Keratinocyte (primary cell): Measurements from ENCODE around the gene ATP13A3. TPM values are rescaled to one million over a fixed set of nuclear protein-coding genes. Genes with fewer than 3 reads are reported as not detected.

ENCODE experiments used
- DNase-seq: peaks from one replicate; pipeline ENCODE4 v3.0.0-alpha.2; 2011; ENCODE audit warnings: low read depth, missing footprints, low spot score
- FAIRE-seq: peaks from 2 replicates; lab custom pipeline; 2011; peaks lifted over from hg19 to GRCh38; lab: Jason Lieb, UNC
- H2AFZ ChIP-seq: 2 replicates; pipeline ENCODE4 v1.6.0; 2012; ENCODE audit warnings: low read length, control low read depth, inconsistent platforms; ENCODE audit not compliant: control insufficient read depth
- H3K27ac ChIP-seq: 2 replicates; pipeline ENCODE4 v1.5.1; 2011; ENCODE audit warnings: low read length; ENCODE audit not compliant: control insufficient read depth, insufficient read depth
- H3K27me3 ChIP-seq: 3 replicates; pipeline ENCODE4 v1.6.0; 2011; ENCODE audit warnings: low read length; ENCODE audit not compliant: control insufficient read depth, insufficient read depth; ENCODE audit errors: extremely low read depth
- H3K36me3 ChIP-seq, 2 experiments: 2 replicates in 1 of 2; 3 replicates in 1 of 2; pipeline ENCODE4 v1.5.1; 2011; ENCODE audit warnings: low read length in 2 of 2, mild to moderate bottlenecking in 1 of 2; ENCODE audit not compliant: control insufficient read depth in 2 of 2, insufficient read depth in 2 of 2; ENCODE audit errors: extremely low read depth in 1 of 2
- H3K4me1 ChIP-seq: 3 replicates; pipeline ENCODE4 v1.5.1; 2011; ENCODE audit warnings: low read length; ENCODE audit not compliant: control insufficient read depth, insufficient read depth; ENCODE audit errors: extremely low read depth
- H3K4me2 ChIP-seq: 3 replicates; pipeline ENCODE4 v1.6.0; 2011; ENCODE audit warnings: low read depth, low read length; ENCODE audit not compliant: control insufficient read depth, insufficient read depth; ENCODE audit errors: extremely low read depth
- H3K4me3 ChIP-seq, 3 experiments: fragments of 200-600 bp in 1 of 3; sonication (generic) in 1 of 3; 2 replicates in 2 of 3; 3 replicates in 1 of 3; pipeline ENCODE4 v1.5.1; 2011 to 2016; ENCODE audit warnings: low read length in 3 of 3, mild to moderate bottlenecking in 3 of 3, control low read depth in 2 of 3, inconsistent platforms in 1 of 3, low read depth in 1 of 3, mixed read lengths in 1 of 3, mixed run types in 1 of 3, moderate library complexity in 1 of 3; ENCODE audit not compliant: control insufficient read depth in 2 of 3, insufficient read depth in 2 of 3; ENCODE audit errors: extremely low read depth in 1 of 3
- H3K79me2 ChIP-seq: 2 replicates; pipeline ENCODE4 v1.6.0; 2012; ENCODE audit warnings: low read length; ENCODE audit not compliant: control insufficient read depth, insufficient read depth
- H3K9ac ChIP-seq: 3 replicates; pipeline ENCODE4 v1.6.0; 2011; ENCODE audit warnings: low read length; ENCODE audit not compliant: control insufficient read depth, insufficient read depth; ENCODE audit errors: extremely low read depth
- H3K9me1 ChIP-seq: 3 replicates; pipeline ENCODE4 v1.6.0; 2011; ENCODE audit warnings: low read length; ENCODE audit not compliant: control insufficient read depth, insufficient read depth; ENCODE audit errors: extremely low read depth
- H3K9me3 ChIP-seq: 2 replicates; pipeline ENCODE4 v1.5.1; 2012; ENCODE audit warnings: low read depth, low read length; ENCODE audit not compliant: control insufficient read depth
- H4K20me1 ChIP-seq: 3 replicates; pipeline ENCODE4 v1.6.0; 2011; ENCODE audit warnings: low read length; ENCODE audit not compliant: control insufficient read depth, insufficient read depth; ENCODE audit errors: extremely low read depth
- EZH2 ChIP-seq: IDR thresholded peaks from one replicate; pipeline ENCODE4 v1.6.1; 2012; ENCODE audit warnings: inconsistent platforms, mild to moderate bottlenecking, low read length, moderate library complexity
- dilution Hi-C: fragments of 300-500 bp; cut with MboI; formaldehyde crosslinking; loops from one replicate; pipeline ENCODE4 v1.7.0; 2020; ENCODE audit warnings: low sequenced_read_pairs; ENCODE audit not compliant: extremely low pct_ligation_motif_present
- polyA plus RNA-seq, 5 experiments: library from polyadenylated mRNA; depleted of rRNA in 3 of 5; stranded (reverse) in 3 of 5; stranded (forward) in 1 of 5; unstranded in 1 of 5; fragments of >200 nt; gene quantifications; 1 replicate in 1 of 5; 2 replicates in 3 of 5; 3 replicates in 1 of 5; pipeline versions ENCODE4 v1.2.1 to v1.2.3, GENCODE V29; 2011 to 2012; ENCODE audit warnings: missing spikeins in 2 of 5, low read depth in 1 of 5, low replicate concordance in 1 of 5
- small RNA-seq, 3 experiments: library from RNA; depleted of rRNA; stranded (forward); fragments of <200 nt; gene quantifications; one replicate each; pipeline ENCODE3, GENCODE V24; 2012; ENCODE audit warnings: low read depth in 3 of 3, low replicate concordance in 1 of 3; ENCODE audit not compliant: insufficient read length in 3 of 3
- TF ChIP-seq, protein P1 (sequence below), 3 experiments: IDR thresholded peaks in 1 of 3; conservative IDR thresholded peaks in 1 of 3; optimal IDR thresholded peaks in 1 of 3; 2 replicates in 2 of 3; 3 replicates in 1 of 3; pipeline versions ENCODE3 to v1.5.1; 2011; ENCODE audit warnings: low read length in 3 of 3, mild to moderate bottlenecking in 3 of 3, moderate library complexity in 2 of 3, control low read depth in 1 of 3, inconsistent platforms in 1 of 3; ENCODE audit not compliant: insufficient read depth in 2 of 3; ENCODE audit errors: extremely low read depth in 1 of 3

Gene ATP13A3
- polyA plus RNA-seq, 1 donor (not counting 4 experiments of a cell fraction or from before 2014, with no cell fraction given), result 103 TPM

DNA sequence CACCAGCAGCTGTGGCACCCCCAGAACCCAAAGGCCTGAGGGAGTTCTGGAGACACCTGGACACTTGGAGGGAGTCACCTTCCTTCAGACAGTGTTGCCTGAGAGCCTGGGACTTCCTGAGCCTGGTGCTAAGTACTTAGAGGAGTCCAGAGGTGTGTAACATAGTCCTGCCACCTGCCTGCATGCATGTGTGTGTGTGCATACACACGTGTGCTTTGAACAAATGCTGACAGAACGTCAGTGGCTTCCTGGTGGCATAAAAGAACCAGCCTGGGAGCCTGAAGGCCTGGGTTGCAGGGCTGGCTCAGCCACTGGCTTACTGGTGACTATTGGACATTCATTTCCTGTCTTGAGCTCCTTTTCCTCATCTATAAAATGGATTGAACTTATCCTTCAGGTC, 132.5 kb downstream of the ATP13A3 start:
- no peak overlapping the region for H2AFZ ChIP-seq
- H3K4me3 ChIP-seq, result no peak overlapping the region
- no peak for TF ChIP-seq EZH2
- TF ChIP-seq, protein P1, sequence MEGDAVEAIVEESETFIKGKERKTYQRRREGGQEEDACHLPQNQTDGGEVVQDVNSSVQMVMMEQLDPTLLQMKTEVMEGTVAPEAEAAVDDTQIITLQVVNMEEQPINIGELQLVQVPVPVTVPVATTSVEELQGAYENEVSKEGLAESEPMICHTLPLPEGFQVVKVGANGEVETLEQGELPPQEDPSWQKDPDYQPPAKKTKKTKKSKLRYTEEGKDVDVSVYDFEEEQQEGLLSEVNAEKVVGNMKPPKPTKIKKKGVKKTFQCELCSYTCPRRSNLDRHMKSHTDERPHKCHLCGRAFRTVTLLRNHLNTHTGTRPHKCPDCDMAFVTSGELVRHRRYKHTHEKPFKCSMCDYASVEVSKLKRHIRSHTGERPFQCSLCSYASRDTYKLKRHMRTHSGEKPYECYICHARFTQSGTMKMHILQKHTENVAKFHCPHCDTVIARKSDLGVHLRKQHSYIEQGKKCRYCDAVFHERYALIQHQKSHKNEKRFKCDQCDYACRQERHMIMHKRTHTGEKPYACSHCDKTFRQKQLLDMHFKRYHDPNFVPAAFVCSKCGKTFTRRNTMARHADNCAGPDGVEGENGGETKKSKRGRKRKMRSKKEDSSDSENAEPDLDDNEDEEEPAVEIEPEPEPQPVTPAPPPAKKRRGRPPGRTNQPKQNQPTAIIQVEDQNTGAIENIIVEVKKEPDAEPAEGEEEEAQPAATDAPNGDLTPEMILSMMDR (optimal IDR thresholded peaks at IDR 0.05 in 1 of 3, IDR thresholded peaks at IDR 0.05 in 1 of 3, conservative IDR thresholded peaks at IDR 0.05 in 1 of 3; ENCODE audit: extremely low read depth in 1 of 3, insufficient read depth in 2 of 3, low read length in 3 of 3), result no peak
- H3K79me2 ChIP-seq, result no peaks in the 10 kb centered on the region
- no peaks in the 10 kb centered on the region for H3K4me1 ChIP-seq
- H3K36me3 ChIP-seq, result no peaks in the 10 kb centered on the region
- no peaks in the 10 kb centered on the region for H3K9me3 ChIP-seq
- H3K27ac ChIP-seq, result no peak overlapping the region
- H3K9ac ChIP-seq, result no peak overlapping the region
- H3K27me3 ChIP-seq, result peaks cover 16% of the 10 kb centered on the region
- dilution Hi-C loops, result no loop called here
- no peaks in the 10 kb centered on the region for H4K20me1 ChIP-seq
- H3K9me1 ChIP-seq, result no peaks in the 10 kb centered on the region
- FAIRE-seq (no peak), DNase-seq (no peak)
- H3K4me2 ChIP-seq, result no peak overlapping the region

Small RNAs within 50 kb of the gene (small RNA-seq; reads per million reads assigned to genes)
- 0 reads per million in 3 experiments for gene AC108676.2
- 0 reads per million in 3 experiments for gene RNU6-1101P

Other genes with a start within 250 kb of the ATP13A3 start
- gene CPN2, start 135.7 kb downstream of the ATP13A3 start, polyA plus RNA-seq, result not detected in 3 replicates
- not detected in 3 replicates for gene LRRC15, start 117.3 kb downstream of the ATP13A3 start, polyA plus RNA-seq
- 0.02 to 0.05 TPM (median 0.04 TPM) in 3 replicates for gene GP5, start 87.7 kb downstream of the ATP13A3 start, polyA plus RNA-seq
- 13.3 to 19.1 TPM (median 16.6 TPM) in 3 replicates for gene TMEM44, start 146.4 kb upstream of the ATP13A3 start, polyA plus RNA-seq
- gene LSG1, start 185.2 kb upstream of the ATP13A3 start, polyA plus RNA-seq, result 33.3 to 43.0 TPM (median 40.7 TPM) in 3 replicates
- 0.68 to 1.7 TPM (median 1.1 TPM) in 3 replicates for gene FAM43A, start 198.9 kb upstream of the ATP13A3 start, polyA plus RNA-seq